ENCODE data around the gene PEX3. TPM values are rescaled to one million over a fixed set of nuclear protein-coding genes. Genes with fewer than 3 reads are reported as not detected.

Gene PEX3
- total RNA-seq, 4 donors from 2014 or later = 9.8 to 18.2 (median 12.3) TPM

DNA sequence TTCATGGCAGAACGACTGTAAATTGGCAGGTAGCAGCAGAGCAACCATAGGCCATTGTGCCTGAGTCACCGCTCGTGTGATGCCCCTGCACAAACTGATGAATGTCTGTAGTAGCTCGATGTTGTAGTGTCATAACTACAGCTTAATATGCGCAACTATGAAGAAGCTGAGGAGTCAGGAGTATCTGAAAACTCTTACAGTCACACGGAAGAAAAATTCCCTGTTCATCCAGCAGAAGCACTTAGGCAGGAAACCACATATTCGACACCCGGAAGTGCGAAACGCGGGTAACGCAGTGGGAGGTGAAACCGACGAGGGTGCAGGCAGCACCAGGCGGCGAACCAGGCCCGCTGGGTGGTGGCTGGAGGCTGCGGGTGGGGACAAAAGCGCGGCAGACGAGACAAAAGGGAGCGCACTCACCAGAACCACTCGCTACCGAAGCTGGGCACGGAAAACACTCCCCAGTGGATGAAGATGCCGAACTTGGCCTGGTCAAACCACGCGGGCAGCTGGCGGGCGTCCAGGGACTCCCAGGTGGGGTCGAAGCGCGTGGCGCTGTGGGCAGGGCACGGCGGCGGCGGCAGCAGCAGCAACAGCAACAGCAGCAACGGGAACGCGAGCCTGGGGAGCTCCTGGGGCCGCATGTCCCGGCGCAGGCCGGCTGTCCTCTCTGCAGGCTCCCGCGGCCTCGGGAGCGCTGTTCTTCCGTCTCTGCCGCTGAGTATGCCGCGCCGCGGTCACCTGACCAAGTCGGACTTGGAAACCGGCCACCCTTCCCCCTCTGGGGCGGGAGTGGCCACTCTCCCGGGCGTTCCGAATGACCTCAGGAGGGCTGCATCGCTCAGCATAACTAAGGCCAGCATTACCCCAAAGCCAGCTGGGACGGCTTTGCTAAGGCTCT, 60.6 kb downstream of the PEX3 start, which contains the start of gene FUCA2:
Gene FUCA2 (minus strand): TSS at position 730 of the 901 bp plus-strand sequence. CDS start 86 bp downstream, at position 644.
- intact Hi-C loops (cut with DNase I; ENCODE audit: low total_unique reads) = no loop called here
- in situ Hi-C loops (cut with MboI; ENCODE audit: low sequenced_read_pairs in 4 of 4) = no loop called here
- Histone ChIP-seq H3K9me3 (no peaks in the 10 kb centered on the region), H3K27ac (peak within 1 kb of the TSS; percentile 67 to 76 (median 72)), H3K4me3 (peak within 1 kb of the TSS; percentile 65 to 72 (median 69)), H3K4me1 (peaks cover 0 to 8% of the 10 kb centered on the region in 2 donors), H3K27me3 (no peaks in the 10 kb centered on the region), H3K36me3 (peaks cover 0 to 8% of the 10 kb centered on the region in 2 donors)
- DNase-seq = peak; percentile 68 to 76
- TF ChIP-seq CTCF (IDR thresholded peaks at IDR 0.05 in 4 of 5, conservative IDR thresholded peaks at IDR 0.05 in 1 of 5) (no peak), POLR2A (IDR thresholded peaks at IDR 0.05) (peak; percentile 33 to 47)
- peak; percentile 80 to 81 for ATAC-seq

- intact Hi-C loops (cut with DNase I; ENCODE audit: low total_unique reads) (no loop called here), in situ Hi-C loops (cut with MboI; ENCODE audit: low sequenced_read_pairs in 4 of 4) (no loop called here)
- Histone ChIP-seq H3K27ac (no peak overlapping the region), H3K27me3 (no peaks in the 10 kb centered on the region), H3K4me3 (no peak overlapping the region), H3K4me1 (peaks cover 0 to 8% of the 10 kb centered on the region in 2 donors), H3K9me3 (no peaks in the 10 kb centered on the region), H3K36me3 (no peaks in the 10 kb centered on the region)
- ATAC-seq = no peak
- TF ChIP-seq POLR2A (IDR thresholded peaks at IDR 0.05) (no peak), CTCF (IDR thresholded peaks at IDR 0.05 in 4 of 5, conservative IDR thresholded peaks at IDR 0.05 in 1 of 5) (no peak)
- DNase-seq = no peak
Measured at GRCh38 chr6:143513410-143513809, 62.8 kb downstream of the PEX3 start.

- intact Hi-C loops (cut with DNase I; ENCODE audit: low total_unique reads) = no loop called here
- H3K27ac ChIP-seq = no peak overlapping the region
- H3K4me1 ChIP-seq = peaks cover 0 to 8% of the 10 kb centered on the region in 2 donors
- DNase-seq (peak in 1 of 2 donors; percentile 37), ATAC-seq (peak in 1 of 2 donors; percentile 40)
- no peaks in the 10 kb centered on the region for H3K9me3 ChIP-seq
- no peak overlapping the region for H3K4me3 ChIP-seq
- no peaks in the 10 kb centered on the region for H3K27me3 ChIP-seq
- H3K36me3 ChIP-seq = no peaks in the 10 kb centered on the region
- in situ Hi-C loops (cut with MboI; ENCODE audit: low sequenced_read_pairs in 4 of 4) = no loop called here
- TF ChIP-seq CTCF (IDR thresholded peaks at IDR 0.05 in 4 of 5, conservative IDR thresholded peaks at IDR 0.05 in 1 of 5) (no peak), POLR2A (IDR thresholded peaks at IDR 0.05) (no peak)
Measured at GRCh38 chr6:143515061-143515760, 64.6 kb downstream of the PEX3 start.

DNA sequence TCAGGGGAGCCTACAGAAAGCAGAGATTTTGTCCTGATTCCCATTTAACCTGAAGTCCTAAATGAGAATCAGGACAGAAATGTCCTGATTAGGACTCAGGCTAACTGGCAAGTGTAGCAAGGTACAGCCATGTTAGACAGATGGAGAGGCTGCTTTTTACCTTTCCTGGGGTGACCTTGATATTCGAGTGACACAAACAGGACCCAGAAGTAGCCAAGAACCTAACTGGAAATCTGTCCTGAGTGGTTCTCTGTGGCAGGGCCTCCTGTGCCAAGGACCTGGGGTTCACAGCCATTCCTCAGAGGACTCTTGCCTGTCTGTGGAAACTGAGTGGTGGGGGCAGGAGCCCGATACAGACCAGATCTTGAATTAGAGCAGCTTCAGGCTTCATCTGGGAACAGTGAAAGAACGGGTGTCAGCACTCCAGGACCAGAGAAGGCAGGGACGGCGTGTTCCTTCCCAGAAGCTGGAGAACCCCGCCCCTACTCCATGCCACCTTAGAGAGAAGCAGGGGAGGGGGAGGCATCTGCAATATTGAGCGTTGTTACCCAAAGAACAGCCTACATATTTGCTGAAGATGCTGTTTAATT, 65.3 kb downstream of the PEX3 start:
- ATAC-seq = no peak
- in situ Hi-C loops (cut with MboI; ENCODE audit: low sequenced_read_pairs in 4 of 4) = no loop called here

More for the DNA sequence above, 65.3 kb downstream of the PEX3 start:
- TF ChIP-seq POLR2A (IDR thresholded peaks at IDR 0.05) = no peak
- TF ChIP-seq CTCF (IDR thresholded peaks at IDR 0.05 in 4 of 5, conservative IDR thresholded peaks at IDR 0.05 in 1 of 5) = no peak
- no peaks in the 10 kb centered on the region for H3K36me3 ChIP-seq
- no peak overlapping the region for H3K27ac ChIP-seq
- no peak overlapping the region for H3K4me3 ChIP-seq
- peaks cover 0 to 1% of the 10 kb centered on the region in 2 donors for H3K4me1 ChIP-seq
- H3K9me3 ChIP-seq = no peaks in the 10 kb centered on the region
- no peak for DNase-seq
- intact Hi-C loops (cut with DNase I; ENCODE audit: low total_unique reads) = no loop called here
- H3K27me3 ChIP-seq = no peaks in the 10 kb centered on the region

Measured in gastrocnemius medialis (tissue), 4 donors.